ENCODE measurements around the gene KLRK1.
"Not testable (repeated sequence)": the region's sequence is repeated elsewhere in the genome, so short reads cannot be mapped to it uniquely, and the experiment has no call there.

KLRK1 gene

GRCh38 chr12:10406725-10407124 is 16.9 kb upstream of the KLRK1 start:
- TF ChIP-seq CTCF (IDR thresholded peaks at IDR 0.05; ENCODE audit: extremely low read depth, insufficient read depth, missing control alignments) = no peak

DNA sequence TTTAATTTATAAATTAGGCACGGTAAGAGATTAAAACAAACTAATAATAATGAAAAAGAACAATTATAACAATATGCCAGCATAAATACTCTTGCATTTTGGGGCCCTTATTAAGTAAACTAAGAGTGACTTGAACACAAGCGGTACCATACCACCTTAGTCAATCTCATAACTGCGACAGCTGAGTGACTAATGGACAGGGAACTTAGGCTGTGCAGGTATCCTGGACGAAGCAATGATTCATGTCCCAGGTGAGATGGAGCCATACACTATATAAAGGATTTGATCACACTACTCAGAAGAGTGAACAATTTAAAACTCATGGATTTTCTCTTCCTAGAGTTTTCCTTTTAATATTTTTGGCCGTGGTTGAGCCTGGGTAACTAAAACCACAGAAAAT is 15.5 kb upstream of the KLRK1 start:
- TF ChIP-seq CTCF (IDR thresholded peaks at IDR 0.05; ENCODE audit: extremely low read depth, insufficient read depth, missing control alignments) = no peak
- DNase-seq (ENCODE audit: low spot score) = no peak
- in situ Hi-C loops (cut with MboI; ENCODE audit: low pct_unique_long_range_greater_than_20kb, low sequenced_read_pairs, unreplicated experiment) = no loop called here

More at GRCh38 chr12:10406725-10407124, 16.9 kb upstream of the KLRK1 start:
- in situ Hi-C loops (cut with MboI; ENCODE audit: low pct_unique_long_range_greater_than_20kb, low sequenced_read_pairs, unreplicated experiment) = no loop called here
- no peak for DNase-seq (ENCODE audit: low spot score)

DNA sequence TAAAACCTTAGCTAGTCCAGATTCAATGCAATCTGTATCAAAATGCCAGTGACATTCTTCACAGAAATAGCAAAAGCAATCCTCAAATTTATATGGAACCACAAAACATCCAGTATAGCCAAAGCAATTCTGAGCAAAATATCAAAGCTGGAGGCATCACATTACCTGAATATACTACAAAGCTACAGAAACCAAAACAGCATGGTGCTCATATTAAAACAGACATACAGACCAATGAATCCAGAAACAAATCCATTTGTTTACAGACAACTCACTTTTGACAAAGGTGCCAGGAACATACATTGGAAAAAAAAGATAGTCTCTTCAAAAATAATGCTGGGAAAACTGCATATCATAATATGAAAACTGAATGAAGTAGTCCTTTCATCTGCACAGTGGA is 15.0 kb upstream of the KLRK1 start:
- TF ChIP-seq CTCF (IDR thresholded peaks at IDR 0.05; ENCODE audit: extremely low read depth, insufficient read depth, missing control alignments) = no peak
- DNase-seq (ENCODE audit: low spot score) = no peak
- in situ Hi-C loops (cut with MboI; ENCODE audit: low pct_unique_long_range_greater_than_20kb, low sequenced_read_pairs, unreplicated experiment) = no loop called here

GRCh38 chr12:10400829-10401228 is 11.0 kb upstream of the KLRK1 start:
- DNase-seq (ENCODE audit: low spot score) = no peak
- no peak for TF ChIP-seq CTCF (IDR thresholded peaks at IDR 0.05; ENCODE audit: extremely low read depth, insufficient read depth, missing control alignments)
- in situ Hi-C loops (cut with MboI; ENCODE audit: low pct_unique_long_range_greater_than_20kb, low sequenced_read_pairs, unreplicated experiment) = no loop called here

DNA sequence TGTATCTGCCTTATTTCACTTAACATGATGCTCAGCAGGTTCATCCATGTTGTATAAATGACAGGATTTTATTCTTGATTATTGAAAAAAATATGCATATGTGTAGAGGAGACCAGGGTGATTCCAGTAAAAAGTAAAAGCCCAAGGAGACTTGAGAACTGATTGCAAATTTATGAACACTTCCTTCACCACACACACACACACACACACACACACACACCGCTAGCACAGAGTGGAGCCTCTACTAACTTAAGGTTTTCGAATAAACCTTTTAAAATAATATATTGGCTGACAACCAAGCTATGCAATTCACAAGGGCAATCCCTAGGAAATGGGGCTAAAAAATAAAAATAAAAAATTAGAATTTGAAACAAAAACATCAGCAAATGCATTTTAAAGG is 8.3 kb upstream of the KLRK1 start:
- TF ChIP-seq CTCF (IDR thresholded peaks at IDR 0.05; ENCODE audit: extremely low read depth, insufficient read depth, missing control alignments) = no peak
- no peak for DNase-seq (ENCODE audit: low spot score)
- in situ Hi-C loops (cut with MboI; ENCODE audit: low pct_unique_long_range_greater_than_20kb, low sequenced_read_pairs, unreplicated experiment) = no loop called here

DNA sequence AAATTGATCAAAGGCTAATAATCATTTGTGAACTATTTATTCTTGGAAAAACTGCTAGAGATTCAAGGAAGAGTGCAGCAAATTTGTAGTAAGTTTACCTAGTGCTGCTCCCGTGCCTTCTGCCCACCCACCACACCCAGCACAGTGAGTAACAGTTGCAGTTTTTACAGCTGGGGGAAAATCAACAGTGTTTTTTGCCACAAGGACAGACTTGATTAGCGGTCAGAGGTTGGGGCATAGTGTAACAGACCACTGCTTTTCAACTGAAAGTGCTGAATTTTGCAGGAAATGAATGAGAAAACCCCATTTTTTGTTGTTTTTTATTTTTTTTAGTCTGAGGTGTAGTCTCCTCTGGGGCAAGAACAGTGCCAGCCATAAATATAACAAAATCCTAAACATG is 7.5 kb upstream of the KLRK1 start:
- TF ChIP-seq CTCF (IDR thresholded peaks at IDR 0.05; ENCODE audit: extremely low read depth, insufficient read depth, missing control alignments) = no peak
- in situ Hi-C loops (cut with MboI; ENCODE audit: low pct_unique_long_range_greater_than_20kb, low sequenced_read_pairs, unreplicated experiment) = no loop called here
- DNase-seq (ENCODE audit: low spot score) = no peak

GRCh38 chr12:10396176-10396575 is 6.3 kb upstream of the KLRK1 start:
- in situ Hi-C loops (cut with MboI; ENCODE audit: low pct_unique_long_range_greater_than_20kb, low sequenced_read_pairs, unreplicated experiment) = not testable (repeated sequence)

More at GRCh38 chr12:10396176-10396575, 6.3 kb upstream of the KLRK1 start:
- not testable (repeated sequence) for DNase-seq (ENCODE audit: low spot score)

All from GM13977 (cell line).